Activated naive CD8-positive, alpha-beta T cell treated with anti-CD3 and anti-CD28 coated beads, Interleukin-2, amount 10 ng/mL, durations not matched to agents 7 days and 5 days (primary cell): ENCODE results near the gene TCP11X1. TPM values are rescaled to one million over a fixed set of nuclear protein-coding genes. Genes with fewer than 3 reads are reported as not detected.
"Not testable (repeated sequence)": the region's sequence is repeated elsewhere in the genome, so short reads cannot be mapped to it uniquely, and the experiment has no call there.

ENCODE experiments used
- ATAC-seq: fragments of 150-1000 bp; cut with Tn5 transposase; one replicate; pipeline ENCODE4 v1.10.0; 2021; ENCODE audit warnings: low read depth, moderate library complexity
- POLR2A ChIA-PET: fragments of 350-600 bp; sonication (Branson Sonifier 250); formaldehyde crosslinking; loops from one replicate; lab custom pipeline; 2021; ENCODE audit warnings: antibody characterized with exemption; lab: Charles Lee
- DNase-seq: peaks from one replicate; pipeline ENCODE4 v3.0.0; 2021
- H3K27ac Mint-ChIP-seq: one replicate; pipeline ENCODE4 v1.8.0; 2022; ENCODE audit warnings: mild to moderate bottlenecking, mixed read lengths
- H3K27me3 Mint-ChIP-seq: one replicate; pipeline ENCODE4 v1.8.0; 2022; ENCODE audit warnings: mild to moderate bottlenecking, moderate library complexity, mixed read lengths
- H3K36me3 Mint-ChIP-seq: one replicate; pipeline ENCODE4 v1.8.0; 2021; ENCODE audit warnings: mild to moderate bottlenecking, mixed read lengths
- H3K4me1 Mint-ChIP-seq: one replicate; pipeline ENCODE4 v1.8.0; 2021; ENCODE audit warnings: mixed read lengths
- H3K4me3 Mint-ChIP-seq: one replicate; pipeline ENCODE4 v1.8.0; 2022; ENCODE audit warnings: mild to moderate bottlenecking, moderate library complexity, mixed read lengths
- H3K9me3 Mint-ChIP-seq: one replicate; pipeline ENCODE4 v1.8.0; 2021; ENCODE audit warnings: mixed read lengths
- total RNA-seq, 2 experiments: library from RNA; stranded (reverse); gene quantifications; one replicate each; pipeline ENCODE4 v1.2.3, GENCODE V29; 2021

The TCP11X1 gene
- total RNA-seq, result not detected

- H3K36me3 Mint-ChIP-seq, H3K9me3 Mint-ChIP-seq, H3K27ac Mint-ChIP-seq, DNase-seq, H3K27me3 Mint-ChIP-seq, ATAC-seq, H3K4me3 Mint-ChIP-seq, H3K4me1 Mint-ChIP-seq, POLR2A ChIA-PET: not testable (repeated sequence)
Measured at GRCh38 chrX:102214986-102215385, at the start of gene TCP11X1. TSS of gene TCP11X1 (plus strand) at chrX:102215301.

- Mint-ChIP-seq H3K4me1 (no peaks in the 10 kb centered on the region), H3K27me3 (no peaks in the 10 kb centered on the region), H3K9me3 (peaks cover 2% of the 10 kb centered on the region), H3K27ac (no peak overlapping the region), H3K36me3 (no peaks in the 10 kb centered on the region), H3K4me3 (no peak overlapping the region)
- ATAC-seq (no peak), DNase-seq (no peak)
- POLR2A ChIA-PET, result no interaction called here
Measured at GRCh38 chrX:102185967-102186720, 29.0 kb upstream of the TCP11X1 start.

- DNase-seq, POLR2A ChIA-PET, H3K9me3 Mint-ChIP-seq, H3K27ac Mint-ChIP-seq, ATAC-seq, H3K36me3 Mint-ChIP-seq, H3K27me3 Mint-ChIP-seq, H3K4me1 Mint-ChIP-seq, H3K4me3 Mint-ChIP-seq: not testable (repeated sequence)
Measured at GRCh38 chrX:102207940-102208339, 7.2 kb upstream of the TCP11X1 start.

GRCh38 chrX:102216497-102216896 is 1.4 kb downstream of the TCP11X1 start:
- H3K36me3 Mint-ChIP-seq, H3K9me3 Mint-ChIP-seq, H3K4me1 Mint-ChIP-seq, DNase-seq, POLR2A ChIA-PET, H3K27ac Mint-ChIP-seq, ATAC-seq, H3K27me3 Mint-ChIP-seq, H3K4me3 Mint-ChIP-seq: not testable (repeated sequence)

- H3K9me3 Mint-ChIP-seq, DNase-seq, H3K36me3 Mint-ChIP-seq, ATAC-seq, POLR2A ChIA-PET, H3K27ac Mint-ChIP-seq, H3K4me1 Mint-ChIP-seq, H3K4me3 Mint-ChIP-seq, H3K27me3 Mint-ChIP-seq: not testable (repeated sequence)
Measured at GRCh38 chrX:102235678-102236077, 20.6 kb downstream of the TCP11X1 start.

- H3K4me1 Mint-ChIP-seq, H3K36me3 Mint-ChIP-seq, H3K9me3 Mint-ChIP-seq, POLR2A ChIA-PET, ATAC-seq, DNase-seq, H3K27me3 Mint-ChIP-seq, H3K27ac Mint-ChIP-seq, H3K4me3 Mint-ChIP-seq: not testable (repeated sequence)
Measured at GRCh38 chrX:102240265-102240664, 25.2 kb downstream of the TCP11X1 start.

GRCh38 chrX:102246893-102247292 is 31.8 kb downstream of the TCP11X1 start, which contains the start of gene NXF2:
TSS of gene NXF2 (plus strand) at chrX:102247167. CDS start at chrX:102307079, 59,912 bp downstream.
- POLR2A ChIA-PET, H3K27me3 Mint-ChIP-seq, ATAC-seq, H3K4me3 Mint-ChIP-seq, H3K36me3 Mint-ChIP-seq, H3K9me3 Mint-ChIP-seq, H3K4me1 Mint-ChIP-seq, H3K27ac Mint-ChIP-seq, DNase-seq: not testable (repeated sequence)

- ATAC-seq, H3K27me3 Mint-ChIP-seq, H3K27ac Mint-ChIP-seq, POLR2A ChIA-PET, H3K36me3 Mint-ChIP-seq, DNase-seq, H3K4me3 Mint-ChIP-seq, H3K9me3 Mint-ChIP-seq, H3K4me1 Mint-ChIP-seq: not testable (repeated sequence)
Measured at GRCh38 chrX:102272231-102272630, 57.1 kb downstream of the TCP11X1 start.

Other genes with a start within 250 kb of the TCP11X1 start
- under 1 TPM in 1 of 2 experiments, not detected in 1; 0.31 TPM for gene TCEAL2, start 89.6 kb upstream of the TCP11X1 start, total RNA-seq
- not detected for gene TCEAL6, start 72.8 kb upstream of the TCP11X1 start, total RNA-seq
- gene BEX5, start 59.3 kb upstream of the TCP11X1 start, total RNA-seq, result 1 to 10 TPM; 2.6 to 4.3 TPM
- gene NXF2, start 31.9 kb downstream of the TCP11X1 start, total RNA-seq, result not detected
- gene NXF2B, start 224.7 kb downstream of the TCP11X1 start, total RNA-seq, result not detected